ENCODE results near the gene STRIP2.

DNA sequence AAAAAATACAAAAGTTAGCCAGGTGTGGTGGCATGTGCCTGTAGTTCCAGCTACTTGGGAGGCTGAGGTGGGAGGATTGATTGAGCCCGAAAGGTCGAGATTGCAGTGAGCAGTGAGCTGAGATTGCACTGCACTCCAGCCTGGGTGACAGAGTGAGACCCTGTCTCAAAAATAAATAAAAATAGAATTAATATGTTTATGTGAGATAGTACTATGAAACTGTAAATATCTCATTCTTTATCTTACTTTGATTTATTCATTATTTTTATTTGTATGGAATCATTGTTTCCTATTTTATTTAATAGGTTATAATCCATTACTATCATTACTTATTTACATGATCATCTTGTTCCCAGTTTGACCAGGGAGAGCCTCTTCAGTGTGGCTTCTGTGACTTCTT lies 41.0 kb upstream of the STRIP2 start:
- TF ChIP-seq, protein P1, sequence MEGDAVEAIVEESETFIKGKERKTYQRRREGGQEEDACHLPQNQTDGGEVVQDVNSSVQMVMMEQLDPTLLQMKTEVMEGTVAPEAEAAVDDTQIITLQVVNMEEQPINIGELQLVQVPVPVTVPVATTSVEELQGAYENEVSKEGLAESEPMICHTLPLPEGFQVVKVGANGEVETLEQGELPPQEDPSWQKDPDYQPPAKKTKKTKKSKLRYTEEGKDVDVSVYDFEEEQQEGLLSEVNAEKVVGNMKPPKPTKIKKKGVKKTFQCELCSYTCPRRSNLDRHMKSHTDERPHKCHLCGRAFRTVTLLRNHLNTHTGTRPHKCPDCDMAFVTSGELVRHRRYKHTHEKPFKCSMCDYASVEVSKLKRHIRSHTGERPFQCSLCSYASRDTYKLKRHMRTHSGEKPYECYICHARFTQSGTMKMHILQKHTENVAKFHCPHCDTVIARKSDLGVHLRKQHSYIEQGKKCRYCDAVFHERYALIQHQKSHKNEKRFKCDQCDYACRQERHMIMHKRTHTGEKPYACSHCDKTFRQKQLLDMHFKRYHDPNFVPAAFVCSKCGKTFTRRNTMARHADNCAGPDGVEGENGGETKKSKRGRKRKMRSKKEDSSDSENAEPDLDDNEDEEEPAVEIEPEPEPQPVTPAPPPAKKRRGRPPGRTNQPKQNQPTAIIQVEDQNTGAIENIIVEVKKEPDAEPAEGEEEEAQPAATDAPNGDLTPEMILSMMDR (IDR thresholded peaks at IDR 0.05), result no peak
- no peak for TF ChIP-seq EZH2 (IDR thresholded peaks at IDR 0.05; ENCODE audit: borderline replicate concordance, insufficient read depth, low read depth, low read length, poor library complexity, severe bottlenecking)
